NAMALWA (cell line): ENCODE measurements around the gene CTNND1.
A peak's percentile ranks its signal among the peaks of the same experiment; 100 is the strongest.
"Not testable (repeated sequence)": the region's sequence is repeated elsewhere in the genome, so short reads cannot be mapped to it uniquely, and the experiment has no call there.

ENCODE experiments used
- DNase-seq: peaks from one replicate; pipeline ENCODE4 v3.0.0-alpha.2; 2015; ENCODE audit warnings: low spot score

CTNND1 gene

DNA sequence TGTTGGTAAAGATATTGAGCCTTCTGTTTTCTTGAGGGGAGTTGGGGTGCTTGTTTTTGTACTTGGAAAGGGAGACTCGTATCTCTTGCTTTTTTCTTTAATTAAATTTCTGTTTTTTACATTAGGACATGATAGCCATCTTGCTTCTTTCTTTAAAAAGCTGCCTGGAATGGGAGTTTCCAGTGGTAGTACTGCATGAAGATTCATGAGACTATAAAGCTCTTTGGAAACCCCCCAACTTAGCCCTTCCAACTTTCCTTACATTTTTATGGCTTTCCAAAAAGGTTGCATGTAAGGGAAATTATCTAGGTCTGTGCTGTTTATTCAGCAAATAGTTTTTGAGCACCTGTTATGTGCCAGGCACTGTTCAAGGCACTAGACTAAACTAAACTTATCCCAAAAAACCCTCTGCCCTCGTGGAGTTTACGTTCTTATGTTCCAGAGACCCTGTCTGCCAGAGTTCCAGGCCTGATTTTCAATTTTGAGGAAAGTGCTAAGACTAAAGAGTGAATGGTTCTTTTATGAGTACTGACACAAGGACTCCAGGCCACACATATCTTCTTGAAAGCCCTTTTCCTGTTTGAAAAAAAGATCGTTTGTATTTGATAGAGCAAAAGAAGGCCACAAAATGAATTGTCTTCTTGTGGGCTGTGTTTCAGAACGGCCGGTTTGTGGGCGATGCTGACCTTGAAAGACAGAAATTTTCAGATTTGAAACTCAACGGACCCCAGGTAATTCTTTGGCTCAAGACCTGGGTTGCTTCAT is 31.9 kb downstream of the CTNND1 start:
- no peak for DNase-seq

DNA sequence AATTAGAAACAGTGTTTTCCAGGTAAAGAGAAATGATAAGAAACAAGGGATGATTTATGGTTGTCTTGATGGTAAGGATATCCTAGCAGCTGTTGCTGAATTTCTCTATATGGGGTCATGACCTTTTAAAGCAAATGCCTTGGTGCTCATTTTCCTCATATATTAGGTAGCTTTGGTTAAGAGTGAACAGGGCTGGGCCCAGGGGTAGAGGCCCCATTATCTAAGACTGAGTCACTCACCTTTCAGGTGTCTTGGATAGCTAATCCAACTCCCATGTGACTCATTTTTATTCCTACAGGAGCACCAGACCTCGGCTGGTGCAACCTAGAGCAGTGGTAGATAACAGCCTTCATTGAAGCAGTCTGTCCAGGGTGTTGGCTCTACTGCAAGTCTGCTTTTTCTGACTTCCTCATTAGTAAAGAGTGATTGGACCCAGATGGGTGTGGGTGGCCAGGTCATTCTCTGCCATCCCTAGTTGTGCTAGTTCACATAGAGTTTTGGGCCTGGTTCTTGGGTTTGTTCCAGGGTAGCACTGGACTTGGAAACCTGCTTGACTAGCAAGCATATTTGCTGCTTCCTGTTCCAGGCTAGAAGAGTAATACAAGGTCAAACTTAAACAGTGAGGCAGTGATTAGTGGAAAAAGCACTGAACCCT is 37.4 kb downstream of the CTNND1 start:
- no peak for DNase-seq

DNA sequence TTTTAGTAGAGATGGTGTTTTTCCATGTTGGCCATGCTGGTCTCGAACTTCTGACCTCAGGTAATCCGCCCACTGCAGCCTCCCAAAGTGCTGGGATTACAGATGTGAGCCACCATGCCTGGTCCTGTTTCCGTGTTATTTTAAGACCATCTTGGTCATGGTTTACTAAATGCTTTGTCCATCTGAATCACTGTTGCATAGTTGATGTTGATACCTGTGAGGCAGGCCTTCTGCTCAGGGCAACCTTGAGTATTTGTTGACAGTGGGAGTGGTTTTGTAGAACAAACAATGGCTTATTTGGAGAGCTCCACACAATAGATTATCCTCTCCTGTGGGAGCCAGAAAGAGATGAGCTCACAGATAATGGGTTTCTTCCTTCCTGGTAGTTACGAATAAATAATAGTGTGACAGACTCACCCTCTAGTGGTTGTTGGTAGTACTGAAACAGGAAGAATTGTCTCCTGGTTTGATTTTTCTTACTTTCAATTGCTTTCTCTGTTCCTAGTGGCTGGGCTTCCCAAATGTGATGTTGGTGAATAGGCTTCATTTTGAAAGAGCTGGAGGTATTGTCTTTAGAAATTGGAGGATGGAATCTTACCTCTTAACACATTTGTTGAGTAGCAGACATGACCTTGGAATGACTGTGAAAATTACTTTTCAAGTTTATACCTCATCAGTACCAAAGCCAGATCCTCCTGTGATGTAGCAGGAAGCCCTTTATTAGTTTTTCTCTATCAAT is 39.0 kb downstream of the CTNND1 start:
- peak; percentile 79 for DNase-seq

DNA sequence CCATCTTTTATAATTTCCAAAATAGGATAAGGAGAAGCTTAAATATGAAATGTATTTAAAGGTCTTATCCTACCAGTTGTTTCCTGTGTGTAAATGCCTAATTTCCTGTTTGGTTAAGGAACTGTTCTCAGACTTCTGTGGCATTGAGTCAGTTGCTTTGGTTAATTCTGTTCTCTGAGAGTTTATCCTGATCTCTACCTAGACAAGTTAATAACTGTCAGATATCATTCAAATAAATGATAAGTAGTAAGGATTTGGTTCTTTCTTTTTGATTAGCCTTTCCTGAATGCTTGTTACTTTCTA is 39.5 kb downstream of the CTNND1 start:
- no peak for DNase-seq

DNA sequence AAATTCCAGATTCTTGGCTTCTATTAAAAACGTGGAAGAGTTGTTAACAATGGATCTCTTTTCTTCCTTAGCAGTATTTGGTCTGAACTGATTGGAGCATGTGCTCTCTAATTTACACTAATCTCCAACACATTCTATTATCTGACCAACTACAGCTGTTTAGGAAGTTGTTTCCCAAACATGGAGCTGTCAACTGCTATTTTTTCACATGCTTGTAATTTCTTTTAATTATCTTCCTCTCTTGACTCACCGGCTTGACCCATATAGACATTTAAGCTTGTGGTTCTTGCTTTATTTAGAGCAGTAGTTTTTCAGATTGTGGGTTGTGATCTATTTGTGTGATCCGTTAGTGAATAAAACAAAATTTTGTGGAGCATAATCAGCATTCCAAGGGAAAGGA is 40.8 kb downstream of the CTNND1 start:
- no peak for DNase-seq

DNA sequence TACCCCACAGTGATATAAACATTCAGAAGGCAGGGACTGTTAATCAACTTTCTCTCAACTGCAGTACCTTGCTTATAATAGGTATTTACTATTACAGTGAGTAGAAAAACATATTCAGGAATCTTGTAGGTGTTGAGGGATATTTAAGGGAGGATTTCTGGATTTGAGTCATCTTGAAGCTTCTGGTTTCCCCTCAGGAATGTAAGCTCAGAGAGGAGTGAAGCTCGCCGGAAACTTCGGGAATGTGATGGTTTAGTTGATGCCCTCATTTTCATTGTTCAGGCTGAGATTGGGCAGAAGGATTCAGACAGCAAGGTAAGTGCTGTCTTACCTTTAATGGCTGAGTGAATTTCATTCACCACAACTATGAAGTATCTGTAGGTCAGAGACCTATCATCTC is 42.9 kb downstream of the CTNND1 start:
- DNase-seq = no peak

DNA sequence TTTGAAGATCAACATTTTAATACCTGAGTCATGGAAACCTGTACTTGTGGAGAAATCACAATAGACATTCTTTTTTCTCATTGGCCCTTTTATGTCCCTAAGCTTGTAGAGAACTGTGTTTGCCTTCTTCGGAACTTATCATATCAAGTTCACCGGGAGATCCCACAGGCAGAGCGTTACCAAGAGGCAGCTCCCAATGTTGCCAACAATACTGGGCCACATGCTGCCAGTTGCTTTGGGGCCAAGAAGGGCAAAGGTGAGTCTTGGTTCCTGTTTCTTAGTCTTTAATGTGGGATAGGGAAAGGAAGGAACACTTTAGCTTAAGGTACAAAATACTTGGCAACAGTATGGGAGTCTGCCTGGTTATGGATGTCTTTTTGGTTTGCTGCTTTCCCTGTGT is 44.2 kb downstream of the CTNND1 start:
- DNase-seq = no peak

DNA sequence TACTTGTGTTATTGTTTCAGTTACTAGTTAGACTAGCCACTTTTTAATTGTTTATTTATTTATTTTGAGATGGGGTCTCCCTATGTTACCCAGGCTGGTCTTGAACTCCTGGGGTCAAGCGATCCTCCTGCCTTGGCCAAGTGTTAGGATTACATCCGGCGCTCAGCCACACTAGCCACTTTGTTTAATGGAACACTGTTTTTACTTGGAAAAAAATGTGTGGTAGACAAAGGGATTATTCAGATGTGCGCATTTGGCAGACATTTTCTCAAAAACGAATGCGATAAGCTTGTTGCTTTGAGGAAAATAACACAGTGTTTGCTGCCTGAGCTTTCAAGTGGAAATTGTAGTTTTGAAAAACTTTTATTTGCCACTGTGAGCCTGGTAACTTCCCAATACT is 51.0 kb downstream of the CTNND1 start:
- DNase-seq = no peak

DNA sequence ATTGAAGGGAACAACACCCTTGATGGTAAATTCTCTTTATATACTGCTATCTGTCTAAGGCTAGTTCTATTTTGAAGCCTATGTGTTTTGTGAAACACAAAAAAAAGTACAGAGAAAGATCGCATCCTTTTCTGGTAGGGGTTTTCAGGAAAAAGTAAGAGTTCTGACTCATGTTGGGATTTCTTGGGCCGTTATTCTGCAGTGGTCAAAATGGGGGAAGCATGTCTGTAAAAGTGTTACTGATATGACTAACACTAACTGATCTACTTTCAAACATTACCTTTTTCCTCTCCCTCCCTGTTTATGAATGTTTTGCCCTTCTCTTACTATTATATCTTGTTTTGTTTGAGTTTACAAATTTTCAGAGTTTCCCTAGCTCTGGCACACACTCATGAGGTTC is 53.9 kb downstream of the CTNND1 start:
- no peak for DNase-seq

DNA sequence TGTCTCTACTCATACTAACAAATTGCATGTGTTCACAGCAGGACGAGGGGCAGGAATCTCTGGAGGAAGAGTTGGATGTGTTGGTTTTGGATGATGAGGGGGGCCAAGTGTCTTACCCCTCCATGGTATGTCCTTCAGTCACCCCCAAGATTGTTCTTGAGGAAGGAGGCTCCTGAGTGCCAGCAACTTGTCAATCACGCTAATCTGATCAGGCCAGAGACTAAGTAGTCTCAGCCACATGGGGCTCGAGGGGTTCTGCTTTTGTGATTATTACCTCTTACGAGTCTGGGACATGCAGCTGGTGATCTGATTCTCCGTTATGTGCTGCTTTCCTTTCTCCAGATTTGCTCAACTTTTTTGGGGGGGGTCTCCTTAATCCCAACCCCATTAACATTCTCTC is 54.3 kb downstream of the CTNND1 start:
- no peak for DNase-seq

DNA sequence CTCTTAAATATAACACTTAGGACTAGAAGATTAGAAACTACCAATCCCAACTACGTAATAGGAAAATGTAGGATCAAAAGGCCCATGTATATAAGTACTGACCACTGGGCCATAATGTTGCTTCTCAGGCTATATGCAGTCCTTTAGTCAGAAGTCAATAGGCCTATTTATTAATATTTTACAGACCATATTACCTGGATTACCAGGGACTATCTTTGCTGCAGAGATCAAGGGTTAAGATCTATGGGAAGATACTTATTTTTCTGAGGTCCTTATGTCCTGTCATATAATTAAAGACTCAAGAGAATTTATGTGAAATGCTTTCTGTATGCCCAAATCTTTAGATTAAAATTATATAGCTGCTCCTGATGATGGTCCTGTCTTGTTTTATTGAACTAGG is 57.2 kb downstream of the CTNND1 start:
- DNase-seq = no peak

DNA sequence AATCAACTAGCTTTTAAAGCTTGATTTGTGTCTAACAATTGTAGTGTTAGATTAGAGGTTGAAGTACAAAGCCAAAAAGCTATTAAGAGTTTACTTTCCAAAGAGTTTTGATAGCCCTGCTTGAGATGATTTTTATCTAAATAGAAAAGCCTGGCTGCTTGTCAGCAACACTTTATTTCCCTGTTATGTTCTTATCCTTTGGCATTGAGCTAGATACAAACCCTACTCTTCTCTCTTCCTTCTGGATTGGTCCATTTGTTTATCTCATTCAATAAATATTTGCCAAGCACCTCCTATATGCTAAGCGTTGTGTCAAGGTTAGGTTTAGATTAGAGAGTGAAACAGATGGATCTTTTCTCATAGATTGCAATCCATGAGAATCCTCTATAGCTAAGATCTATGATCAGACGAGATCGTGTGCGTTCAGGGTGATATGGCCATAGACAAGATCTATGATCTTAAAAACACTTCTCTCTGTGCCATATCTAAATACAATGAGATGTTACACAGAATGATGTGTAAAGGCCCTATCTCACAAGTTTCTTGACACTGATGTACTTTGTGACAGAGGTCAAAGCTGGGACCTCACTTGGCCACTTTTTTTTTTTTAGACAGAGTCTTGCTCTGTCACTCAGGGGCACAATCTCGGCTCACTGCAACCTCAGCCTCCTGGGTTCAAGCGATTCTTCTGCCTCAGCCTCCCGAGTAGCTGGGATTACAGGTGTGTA is 57.8 kb downstream of the CTNND1 start:
- no peak for DNase-seq

DNA sequence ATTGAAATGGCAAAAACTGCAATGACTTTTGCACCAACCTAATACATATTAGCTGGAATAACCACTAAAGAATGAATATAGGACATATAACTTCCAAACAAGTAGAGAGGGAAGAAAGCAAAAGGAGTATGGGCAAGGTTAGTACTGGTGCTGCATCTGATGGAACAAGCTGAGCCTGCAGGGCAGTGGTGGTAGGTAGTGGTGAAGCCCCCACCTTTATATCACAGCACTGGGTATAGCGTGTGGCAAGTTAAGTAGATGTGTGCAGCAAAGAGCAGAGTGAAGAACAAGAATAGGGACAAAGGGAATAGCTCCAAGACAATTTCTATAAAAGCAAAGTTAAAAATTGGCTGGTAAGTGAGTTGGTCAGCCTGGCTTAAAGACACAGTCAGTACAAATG is 62.3 kb downstream of the CTNND1 start:
- no peak for DNase-seq

DNA sequence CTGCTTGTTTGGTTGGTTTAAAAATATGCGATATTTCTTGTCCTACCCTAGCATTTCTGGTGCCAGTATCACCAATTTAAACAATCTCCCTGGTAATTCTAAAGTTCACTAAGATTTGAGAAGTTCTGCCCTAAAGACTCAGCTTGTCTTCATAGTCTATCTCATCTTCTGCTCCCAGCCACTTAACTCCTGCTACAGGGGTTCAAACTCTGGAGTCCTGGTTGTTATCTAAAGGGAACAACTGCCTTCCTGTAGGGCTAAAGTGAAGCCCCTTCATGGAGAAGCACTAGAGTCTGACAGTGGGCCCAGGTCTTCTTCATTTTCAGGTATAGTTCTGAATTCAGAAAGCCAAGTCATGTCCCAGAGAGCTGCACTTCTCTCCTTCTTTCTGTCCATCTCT is 73.2 kb downstream of the CTNND1 start:
- no peak for DNase-seq

DNA sequence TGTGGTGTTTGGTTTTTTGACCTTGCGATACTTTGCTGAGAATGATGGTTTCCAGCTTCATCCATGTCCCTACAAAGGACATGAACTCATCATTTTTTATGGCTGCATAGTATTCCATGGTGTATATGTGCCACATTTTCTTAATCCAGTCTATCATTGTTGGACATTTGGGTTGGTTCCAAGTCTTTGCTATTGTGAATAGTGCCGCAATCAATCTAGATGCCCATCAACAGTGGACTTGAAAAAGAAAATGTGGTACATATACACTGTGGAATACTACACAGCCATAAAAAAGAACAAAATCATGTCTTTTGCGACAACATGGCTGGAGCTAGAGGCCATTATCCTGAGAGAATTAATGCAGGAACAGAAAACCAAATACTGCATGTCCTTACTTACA is 77.0 kb downstream of the CTNND1 start:
- DNase-seq = not testable (repeated sequence)

DNA sequence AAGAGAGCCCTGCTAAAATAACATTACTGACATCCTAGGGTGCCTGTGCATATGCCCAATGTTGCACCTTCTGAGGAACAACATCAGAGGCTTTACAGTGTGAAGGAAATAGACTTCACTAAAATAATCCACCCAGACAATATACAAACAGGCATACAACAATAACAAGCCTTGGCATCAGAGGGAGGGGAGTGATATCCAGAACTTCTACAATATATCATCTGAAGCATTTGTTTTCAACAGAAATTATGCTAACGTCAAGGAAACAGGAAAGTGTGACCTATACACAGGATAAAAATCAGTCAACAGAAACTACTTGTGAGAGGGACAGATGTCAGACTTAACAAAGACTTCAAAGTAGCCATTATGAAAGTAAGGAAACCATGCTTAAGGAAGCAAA is 81.3 kb downstream of the CTNND1 start:
- DNase-seq = no peak

DNA sequence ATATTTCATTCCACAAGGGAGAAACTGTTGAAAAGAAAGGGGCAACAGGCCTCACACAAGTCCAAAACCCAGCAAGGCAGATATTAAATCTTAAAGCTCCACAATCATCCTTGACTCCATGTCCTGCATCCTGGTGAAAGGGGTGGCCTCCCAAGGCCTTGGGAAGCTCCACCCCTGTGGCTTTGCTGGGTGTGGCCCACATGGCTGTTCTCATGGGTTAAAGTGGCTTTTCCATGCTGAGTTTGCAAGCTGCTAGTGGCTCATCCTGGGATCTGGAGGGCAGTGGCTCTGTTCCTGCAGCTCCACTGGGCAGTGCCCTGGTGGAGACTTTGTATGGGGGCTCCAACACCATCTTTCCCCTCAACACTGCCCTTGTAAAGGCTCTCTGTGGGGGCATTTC is 106.4 kb downstream of the CTNND1 start:
- DNase-seq = no peak

DNA sequence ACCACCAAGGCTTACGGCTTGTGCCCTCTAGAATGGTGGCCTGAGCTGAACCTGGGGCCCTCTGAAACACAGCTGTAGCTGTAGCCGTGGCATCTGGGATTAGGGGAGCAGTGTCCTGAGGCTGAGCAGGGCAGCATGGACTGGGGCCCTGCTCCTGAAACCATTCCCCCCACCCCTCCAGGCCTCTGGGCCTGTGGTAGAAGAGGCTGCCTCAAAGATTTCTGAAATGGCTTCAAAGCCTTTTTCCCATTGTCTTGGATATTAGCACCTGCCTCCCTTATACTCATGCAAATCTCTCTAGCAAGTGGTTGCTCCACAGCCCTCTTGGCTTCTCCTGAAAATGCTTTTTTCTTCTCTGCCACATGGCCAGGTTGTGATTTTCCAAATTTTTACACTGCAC is 106.9 kb downstream of the CTNND1 start:
- DNase-seq = no peak
